Activated T-helper 9 cell treated with anti-CD3 and anti-CD28 coated beads, Interleukin-2, amount 50 U/mL, for 16 hours (primary cell): Measurements from ENCODE around the gene MEI4.

Experiments used
- DNase-seq: peaks from one replicate; pipeline ENCODE4 v3.0.0-alpha.2; 2020; ENCODE audit warnings: low read depth

MEI4 gene

DNA sequence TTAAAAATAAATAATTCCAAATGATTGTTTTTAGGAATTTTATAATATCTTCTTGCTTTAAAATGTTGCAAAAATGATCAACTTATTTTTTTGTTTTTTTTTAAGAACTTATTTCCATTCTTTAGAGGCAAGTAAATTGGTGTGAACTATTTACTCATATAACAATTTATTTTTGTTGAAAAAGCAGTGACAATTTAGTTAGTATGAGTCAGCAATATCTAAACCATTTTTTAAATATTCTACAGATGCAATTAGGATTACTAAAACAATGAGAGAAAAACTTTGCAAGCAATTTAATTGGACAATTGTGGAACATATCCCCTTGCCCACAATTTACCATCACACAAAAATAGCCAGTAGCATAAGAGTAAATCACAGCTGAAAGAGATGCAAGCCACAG is 319.5 kb downstream of the MEI4 start:
- DNase-seq = no peak
